Measurements from ENCODE around the gene RASA1. TPM values are rescaled to one million over a fixed set of nuclear protein-coding genes. Genes with fewer than 3 reads are reported as not detected.

Gene RASA1
- total RNA-seq, 1 donor from 2014 or later: 36.3 TPM

Small RNA genes lying within 50 kb of the gene (small RNA-seq; reads per million reads assigned to genes)
- gene RN7SL629P (ENCODE audit: low replicate concordance) (not detected), gene RNU6-606P (ENCODE audit: low replicate concordance) (not detected), gene RNU6-727P (ENCODE audit: low replicate concordance) (not detected)

Other genes starting within 250 kb of the RASA1 start
- gene CCNH, start 145.0 kb downstream of the RASA1 start, total RNA-seq: 62.4 TPM

Data from tongue (tissue), 2 donors.